Skeletal muscle tissue (tissue), 4 donors: ENCODE data around the gene SCN5A. TPM values are rescaled to one million over a fixed set of nuclear protein-coding genes. Genes with fewer than 3 reads are reported as not detected.
A peak's percentile ranks its signal among the peaks of the same experiment; 100 is the strongest.

Source experiments
- H3K27ac ChIP-seq: one replicate; pipeline ENCODE4 v1.7.0; 2013; ENCODE audit warnings: mild to moderate bottlenecking, low read depth, low read length, inconsistent platforms
- H3K27me3 ChIP-seq, 3 donors: one replicate each; pipeline ENCODE4 v1.7.0; 2013; ENCODE audit warnings: low read length in 3 of 3; ENCODE audit not compliant: control insufficient read depth in 3 of 3, insufficient read depth in 3 of 3
- H3K36me3 ChIP-seq, 3 donors: one replicate each; pipeline ENCODE4 v1.7.0; 2013; ENCODE audit warnings: low read length in 3 of 3; ENCODE audit not compliant: control insufficient read depth in 3 of 3, insufficient read depth in 3 of 3
- H3K4me1 ChIP-seq, 3 donors: one replicate each; pipeline ENCODE4 v1.7.0; 2013; ENCODE audit warnings: low read length in 3 of 3, mild to moderate bottlenecking in 3 of 3; ENCODE audit not compliant: control insufficient read depth in 3 of 3, insufficient read depth in 3 of 3
- H3K4me3 ChIP-seq, 3 donors: one replicate each; pipeline ENCODE4 v1.7.0; 2013; ENCODE audit warnings: low read length in 3 of 3
- H3K9ac ChIP-seq, 3 donors: one replicate each; pipeline ENCODE4 v1.7.0; 2013; ENCODE audit warnings: low read length in 3 of 3, mild to moderate bottlenecking in 3 of 3, moderate library complexity in 2 of 3, low read depth in 1 of 3
- H3K9me3 ChIP-seq, 3 donors: one replicate each; pipeline ENCODE4 v1.7.0; 2013; ENCODE audit warnings: low read length in 3 of 3; ENCODE audit not compliant: control insufficient read depth in 3 of 3
- total RNA-seq: library from RNA; depleted of rRNA; stranded (reverse); fragments of >200 nt; gene quantifications from one replicate; pipeline ENCODE4 v1.2.3, GENCODE V29; 2014
- donor health status: Osteomylitis.

The SCN5A gene
- total RNA-seq = 1.6 TPM

- H3K27ac ChIP-seq = no peak within 1 kb of the TSS
These were observed at the start of gene SCN5A for GRCh38 chr3:38649500-38650247. Gene SCN5A (minus strand): TSS chr3:38649687. CDS start chr3:38633307, 16,380 bp downstream.

GRCh38 chr3:38698760-38699159, 49.3 kb upstream of the SCN5A start:
- no peaks in the 10 kb centered on the region for H3K4me1 ChIP-seq
- no peak overlapping the region for H3K27ac ChIP-seq
- no peak overlapping the region for H3K9ac ChIP-seq
- H3K36me3 ChIP-seq = no peaks in the 10 kb centered on the region
- no peaks in the 10 kb centered on the region for H3K9me3 ChIP-seq
- no peak overlapping the region for H3K4me3 ChIP-seq
- no peaks in the 10 kb centered on the region for H3K27me3 ChIP-seq

More at GRCh38 chr3:38649500-38650247, at the start of gene SCN5A:
- Histone ChIP-seq H3K4me3 (peak within 1 kb of the TSS; percentile 52 to 65 (median 58)), H3K27me3 (peaks cover 15 to 48% (median 19%) of the 10 kb centered on the region in 3 donors), H3K9ac (peak within 1 kb of the TSS in 1 of 3 donors; percentile 64), H3K9me3 (peaks cover 0 to 4% (median 0%) of the 10 kb centered on the region in 3 donors), H3K36me3 (no peaks in the 10 kb centered on the region), H3K4me1 (peaks cover 6 to 27% (median 19%) of the 10 kb centered on the region in 3 donors)

GRCh38 chr3:38698061-38698460, 48.6 kb upstream of the SCN5A start:
- Histone ChIP-seq H3K4me3 (no peak overlapping the region), H3K27ac (no peak overlapping the region), H3K27me3 (no peaks in the 10 kb centered on the region), H3K36me3 (no peaks in the 10 kb centered on the region), H3K4me1 (no peaks in the 10 kb centered on the region), H3K9ac (no peak overlapping the region), H3K9me3 (no peaks in the 10 kb centered on the region)

GRCh38 chr3:38696034-38696433, 46.5 kb upstream of the SCN5A start:
- Histone ChIP-seq H3K4me1 (no peaks in the 10 kb centered on the region), H3K27me3 (no peaks in the 10 kb centered on the region), H3K9me3 (no peaks in the 10 kb centered on the region), H3K9ac (no peak overlapping the region), H3K27ac (no peak overlapping the region), H3K36me3 (no peaks in the 10 kb centered on the region), H3K4me3 (no peak overlapping the region)

- Histone ChIP-seq H3K4me3 (no peak overlapping the region), H3K9me3 (no peaks in the 10 kb centered on the region), H3K36me3 (no peaks in the 10 kb centered on the region), H3K9ac (no peak overlapping the region), H3K27ac (no peak overlapping the region), H3K4me1 (no peaks in the 10 kb centered on the region), H3K27me3 (no peaks in the 10 kb centered on the region)
These were observed 40.7 kb upstream of the SCN5A start for GRCh38 chr3:38690185-38690584.

GRCh38 chr3:38689774-38690173, 40.3 kb upstream of the SCN5A start:
- H3K9me3 ChIP-seq = no peaks in the 10 kb centered on the region
- no peaks in the 10 kb centered on the region for H3K4me1 ChIP-seq
- H3K9ac ChIP-seq = no peak overlapping the region
- no peak overlapping the region for H3K4me3 ChIP-seq
- H3K27me3 ChIP-seq = no peaks in the 10 kb centered on the region
- no peaks in the 10 kb centered on the region for H3K36me3 ChIP-seq
- H3K27ac ChIP-seq = no peak overlapping the region

GRCh38 chr3:38689346-38689745, 39.9 kb upstream of the SCN5A start:
- Histone ChIP-seq H3K27me3 (no peaks in the 10 kb centered on the region), H3K9me3 (no peaks in the 10 kb centered on the region), H3K36me3 (no peaks in the 10 kb centered on the region), H3K27ac (no peak overlapping the region), H3K4me3 (no peak overlapping the region), H3K9ac (no peak overlapping the region), H3K4me1 (no peaks in the 10 kb centered on the region)

GRCh38 chr3:38687321-38687720, 37.8 kb upstream of the SCN5A start:
- Histone ChIP-seq H3K9me3 (no peaks in the 10 kb centered on the region), H3K9ac (no peak overlapping the region), H3K36me3 (no peaks in the 10 kb centered on the region), H3K27me3 (no peaks in the 10 kb centered on the region), H3K4me3 (no peak overlapping the region), H3K4me1 (no peaks in the 10 kb centered on the region), H3K27ac (no peak overlapping the region)

GRCh38 chr3:38684546-38684945, 35.1 kb upstream of the SCN5A start:
- H3K27ac ChIP-seq = no peak overlapping the region
- H3K36me3 ChIP-seq = no peaks in the 10 kb centered on the region
- no peaks in the 10 kb centered on the region for H3K4me1 ChIP-seq
- no peak overlapping the region for H3K9ac ChIP-seq
- H3K27me3 ChIP-seq = no peaks in the 10 kb centered on the region
- H3K9me3 ChIP-seq = no peaks in the 10 kb centered on the region
- H3K4me3 ChIP-seq = no peak overlapping the region

- H3K36me3 ChIP-seq = no peaks in the 10 kb centered on the region
These were observed 20.2 kb upstream of the SCN5A start for GRCh38 chr3:38669668-38670067.

More at GRCh38 chr3:38669668-38670067, 20.2 kb upstream of the SCN5A start:
- Histone ChIP-seq H3K27me3 (no peaks in the 10 kb centered on the region), H3K27ac (no peak overlapping the region), H3K4me1 (no peaks in the 10 kb centered on the region), H3K9ac (no peak overlapping the region), H3K4me3 (no peak overlapping the region), H3K9me3 (no peaks in the 10 kb centered on the region)
